Measurements from ENCODE around the gene CMIP.
"Not testable (repeated sequence)": the region's sequence is repeated elsewhere in the genome, so short reads cannot be mapped to it uniquely, and the experiment has no call there.

Gene CMIP

GRCh38 chr16:81519301-81520150 lies 74.9 kb downstream of the CMIP start:
- no peak for DNase-seq

GRCh38 chr16:81520151-81520470 lies 75.5 kb downstream of the CMIP start:
- no peak for DNase-seq

DNA sequence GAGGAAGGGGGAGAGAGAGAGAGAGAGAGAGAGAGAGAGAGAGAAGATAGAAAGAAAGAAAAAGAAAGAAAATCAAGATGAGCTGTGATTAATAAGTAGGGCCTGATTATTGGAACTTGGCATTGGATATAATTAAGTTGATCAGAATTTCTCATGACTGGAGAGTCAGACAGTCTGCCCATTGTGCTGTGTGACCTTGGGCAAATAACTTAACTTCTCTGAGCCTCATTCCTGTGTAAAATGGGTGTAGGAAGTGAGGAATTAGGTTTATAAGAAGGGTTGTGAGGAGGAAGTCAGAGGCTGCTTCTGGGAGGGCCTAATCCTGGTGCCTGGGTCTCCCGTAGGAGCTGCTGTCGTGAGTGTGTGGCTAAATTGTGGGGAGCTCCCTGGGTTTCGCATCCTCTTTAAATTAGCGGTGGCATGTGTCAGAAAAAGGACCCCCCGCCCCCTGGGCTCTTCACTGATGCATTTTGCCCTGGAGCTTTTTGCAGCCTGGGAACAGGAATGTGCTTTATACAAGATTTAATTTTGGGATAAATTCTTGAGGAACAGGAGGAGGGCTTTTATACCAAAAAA lies 76.0 kb downstream of the CMIP start:
- no peak for DNase-seq

GRCh38 chr16:81521141-81521626 lies 76.6 kb downstream of the CMIP start:
- DNase-seq = peak; percentile 77

DNA sequence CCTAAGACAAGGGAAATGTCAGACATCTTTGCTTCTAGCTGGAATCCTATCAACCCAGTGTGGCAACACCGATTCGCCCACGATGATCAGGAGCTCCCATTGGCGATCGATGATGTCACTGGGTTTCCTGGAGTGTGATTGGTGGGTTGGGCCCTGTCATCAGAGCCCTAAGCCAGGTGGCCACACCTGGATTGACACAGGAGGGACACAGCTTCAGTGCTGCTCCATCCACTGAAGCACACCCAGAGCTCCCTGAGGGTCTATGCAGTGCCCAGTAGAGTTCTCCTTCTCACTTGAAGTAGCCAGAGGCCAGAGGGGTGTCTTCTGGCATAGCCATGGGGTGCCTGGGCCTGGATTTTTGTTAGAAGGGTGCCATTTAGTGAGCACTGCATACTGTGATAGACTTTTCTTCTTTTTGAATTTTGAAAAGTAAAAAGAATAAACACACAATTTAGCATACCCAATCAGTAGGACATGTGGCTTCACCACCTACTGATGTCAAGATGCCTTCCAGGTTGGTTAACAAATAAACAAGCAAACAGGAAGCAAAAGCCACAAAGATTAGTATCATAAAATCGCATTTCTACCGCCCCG lies 77.6 kb downstream of the CMIP start:
- DNase-seq = no peak

DNA sequence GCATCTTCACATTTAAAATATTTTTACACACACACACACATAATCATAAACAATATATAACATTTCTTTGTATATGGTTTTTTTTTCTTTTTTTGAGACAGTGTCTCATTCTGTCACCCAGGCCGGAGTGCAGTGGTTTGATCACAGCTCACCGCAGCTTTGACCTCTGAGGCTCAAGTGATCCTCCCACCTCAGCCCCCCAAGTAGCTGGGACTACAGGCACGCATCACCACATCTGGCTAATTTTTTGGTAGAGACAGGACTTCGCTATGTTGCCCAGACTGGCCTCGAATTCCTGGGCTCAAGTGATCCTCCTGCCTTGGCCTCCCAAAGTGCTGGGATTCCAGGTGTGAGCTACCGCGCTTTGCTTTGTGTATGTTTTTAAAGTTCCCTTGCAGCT lies 78.2 kb downstream of the CMIP start:
- not testable (repeated sequence) for DNase-seq

DNA sequence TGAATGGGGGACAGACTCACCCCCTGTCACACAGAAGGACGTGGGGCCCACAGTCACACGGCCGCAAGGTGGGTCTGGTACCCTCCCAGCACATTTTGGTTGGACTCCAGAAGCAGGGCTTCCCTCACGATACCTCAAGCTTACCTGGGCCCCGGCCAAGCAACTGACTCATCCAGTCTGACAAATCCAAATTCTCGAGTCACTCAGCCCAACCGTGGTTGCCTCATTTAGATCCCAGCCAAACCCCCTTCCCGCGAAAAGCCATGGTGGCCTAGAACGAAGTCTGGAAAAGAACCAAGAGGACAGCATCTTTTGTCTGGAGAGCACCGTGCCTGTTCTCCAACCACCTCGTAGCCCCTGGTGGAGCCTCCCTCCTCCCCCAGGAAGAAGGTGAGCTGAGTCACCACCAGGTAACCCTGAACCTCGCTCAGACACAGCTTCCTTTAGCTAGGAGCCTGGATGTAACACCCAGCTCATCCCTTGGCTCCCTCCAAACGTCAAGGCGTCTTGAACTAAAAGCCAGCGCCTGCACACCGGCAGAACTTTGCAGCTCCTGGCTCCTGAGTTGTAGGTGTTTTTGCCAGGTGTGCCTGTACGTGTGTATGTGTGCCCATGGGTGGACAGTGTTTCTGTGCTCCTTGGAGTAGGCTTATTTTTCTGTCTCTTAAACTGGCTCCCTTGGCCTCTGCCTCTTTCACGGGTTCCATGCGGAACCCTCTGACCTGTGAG lies 78.9 kb downstream of the CMIP start:
- peak; percentile 49 for DNase-seq

DNA sequence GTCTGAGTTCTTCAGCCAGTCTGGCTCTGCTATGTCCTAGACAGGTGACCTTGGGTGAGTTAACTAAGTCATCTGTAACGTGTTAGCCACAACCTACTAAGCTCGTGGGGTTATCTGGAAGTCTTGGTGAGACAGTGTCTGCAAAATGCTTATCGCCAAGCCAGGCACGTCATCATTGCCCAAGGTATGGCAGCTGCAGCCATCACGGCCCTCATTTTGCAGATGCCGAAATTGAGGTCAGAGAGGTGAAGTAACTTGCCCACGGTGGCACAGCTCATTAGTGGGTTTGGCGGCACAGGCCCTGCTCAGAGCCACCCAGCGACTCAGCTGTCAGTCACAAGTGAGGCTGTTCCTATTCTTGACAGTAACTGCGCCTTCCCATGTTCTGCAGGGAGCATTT lies 79.8 kb downstream of the CMIP start:
- peak; percentile 52 for DNase-seq

GRCh38 chr16:81524885-81525284 lies 80.3 kb downstream of the CMIP start:
- DNase-seq = not testable (repeated sequence)

GRCh38 chr16:81526199-81526598 lies 81.6 kb downstream of the CMIP start:
- DNase-seq = no peak

- DNase-seq = peak; percentile 38
These were observed 82.3 kb downstream of the CMIP start for GRCh38 chr16:81526935-81527334.

DNA sequence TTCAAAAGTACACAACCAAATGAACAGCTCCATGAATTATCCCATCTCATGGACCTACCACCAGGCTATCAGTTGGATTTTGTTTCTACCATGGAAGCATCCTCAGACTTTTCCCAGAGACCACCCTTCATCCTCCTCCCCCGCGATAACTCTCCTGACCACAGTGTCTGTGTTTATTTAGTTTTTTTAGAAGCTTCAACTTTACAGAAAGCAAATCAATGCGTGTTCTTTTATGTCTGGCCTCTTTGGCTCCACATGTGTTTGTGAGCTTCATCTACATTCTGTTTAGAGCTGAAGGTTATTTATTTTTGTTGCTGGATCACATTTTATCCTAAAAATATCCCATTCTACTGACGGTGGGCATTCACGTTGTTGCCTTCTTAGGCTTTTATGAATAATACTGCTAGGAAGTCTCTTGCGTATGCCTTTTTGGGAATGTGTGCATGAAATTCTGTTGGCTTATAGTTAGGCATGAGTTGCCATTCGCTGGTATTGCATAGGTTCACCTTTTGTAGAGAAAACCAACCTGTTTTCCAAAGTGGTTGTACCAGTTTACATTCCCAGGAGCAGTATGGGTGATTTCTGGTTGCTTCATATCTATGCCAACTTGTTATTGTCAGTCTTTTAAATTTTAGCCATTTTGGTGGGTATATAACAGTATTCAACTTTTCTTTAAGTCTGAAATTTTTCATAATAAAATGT lies 83.0 kb downstream of the CMIP start:
- DNase-seq = no peak

GRCh38 chr16:81528256-81528655 lies 83.6 kb downstream of the CMIP start:
- DNase-seq = no peak

- no peak for DNase-seq
These were observed 85.7 kb downstream of the CMIP start for GRCh38 chr16:81530296-81530721.

- DNase-seq = no peak
These were observed 86.2 kb downstream of the CMIP start for GRCh38 chr16:81530814-81531213.

- no peak for DNase-seq
These were observed 86.8 kb downstream of the CMIP start for GRCh38 chr16:81531419-81531821.

DNA sequence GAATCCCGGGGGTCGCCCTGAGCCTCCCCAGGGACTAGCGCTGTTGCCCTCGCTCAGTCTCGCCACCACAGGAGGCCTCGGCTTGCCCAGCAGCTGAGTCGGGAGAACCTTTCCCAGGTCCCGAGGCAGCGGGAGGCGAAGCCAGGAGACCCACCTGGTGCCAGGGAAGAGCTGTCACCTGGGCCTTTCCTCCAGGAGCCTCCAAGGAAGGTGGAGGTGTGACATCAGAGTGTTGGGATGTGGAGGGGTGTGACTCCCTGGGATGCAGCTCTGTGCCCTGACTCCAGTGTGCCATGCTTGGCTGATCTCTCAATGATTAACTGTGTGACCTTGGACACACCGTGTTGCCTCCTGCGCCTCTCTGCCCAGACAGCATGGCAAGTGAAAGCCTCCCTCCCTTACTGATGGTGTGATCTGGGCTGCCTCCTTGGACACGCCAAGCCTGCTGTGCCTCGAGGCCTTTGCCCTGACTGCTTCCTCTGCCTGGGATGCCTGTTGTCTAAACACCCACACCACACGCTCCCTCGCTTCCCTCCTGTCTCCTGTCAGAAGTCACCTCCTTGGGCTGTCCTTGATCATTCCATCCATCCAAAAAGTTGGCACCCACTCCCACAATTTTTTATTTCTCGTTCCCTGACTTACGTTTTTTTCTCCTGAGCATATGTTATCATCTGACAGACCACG lies 88.0 kb downstream of the CMIP start:
- DNase-seq = no peak

DNA sequence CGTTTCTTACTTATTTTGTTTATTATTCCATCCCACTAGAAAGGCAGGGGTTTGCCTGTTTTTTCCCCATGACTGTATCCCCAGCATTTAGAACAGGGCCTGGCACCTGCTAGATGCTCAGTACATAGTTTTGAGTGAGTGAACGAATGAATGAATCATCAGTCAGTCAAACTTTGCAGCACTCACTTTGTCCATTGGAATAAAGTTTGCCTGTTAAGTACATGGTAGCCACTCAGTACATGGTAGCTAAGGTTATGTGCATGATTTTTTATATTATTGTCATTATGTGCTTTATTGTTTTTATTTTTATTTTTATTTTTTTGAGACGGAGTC lies 88.5 kb downstream of the CMIP start:
- DNase-seq = no peak

GRCh38 chr16:81535679-81536360 lies 91.2 kb downstream of the CMIP start:
- no peak for DNase-seq

- DNase-seq = no peak
These were observed 92.0 kb downstream of the CMIP start for GRCh38 chr16:81536648-81537047.

GRCh38 chr16:81537721-81538561 lies 93.3 kb downstream of the CMIP start:
- DNase-seq = no peak
